RPMI7951 (cell line): ENCODE measurements around the gene PLCH1. TPM values are rescaled to one million over a fixed set of nuclear protein-coding genes. Genes with fewer than 3 reads are reported as not detected.

Experiments
- DNase-seq: peaks from one replicate; pipeline ENCODE4 v3.0.0-alpha.2; 2012; ENCODE audit warnings: low read depth
- total RNA-seq: library from RNA; depleted of rRNA; stranded (reverse); fragments of >200 nt; shearing (Covaris generic); gene quantifications from 2 replicates; pipeline ENCODE4 v1.2.3, GENCODE V29; 2014

PLCH1 gene
- total RNA-seq, 1 experiment from 2014 or later, result 0.60 TPM

- no peak for DNase-seq
Observed at GRCh38 chr3:155746703-155747102, 1.8 kb upstream of the PLCH1 start.

- DNase-seq, result peak; percentile 54
Observed at GRCh38 chr3:155745795-155746550, 1.1 kb upstream of the PLCH1 start.

GRCh38 chr3:155744010-155744625 is 753 bp downstream of the PLCH1 start:
- no peak for DNase-seq

- no peak for DNase-seq
Observed at GRCh38 chr3:155743606-155744005, 1.3 kb downstream of the PLCH1 start.

GRCh38 chr3:155742349-155742965 is 2.4 kb downstream of the PLCH1 start:
- DNase-seq, result no peak

GRCh38 chr3:155741603-155742002 is 3.3 kb downstream of the PLCH1 start:
- DNase-seq, result no peak

- DNase-seq, result no peak
Observed at GRCh38 chr3:155741101-155741500, 3.8 kb downstream of the PLCH1 start.

GRCh38 chr3:155739154-155739553 is 5.7 kb downstream of the PLCH1 start:
- DNase-seq, result peak; percentile 27

GRCh38 chr3:155738580-155739076 is 6.2 kb downstream of the PLCH1 start:
- no peak for DNase-seq

- DNase-seq, result no peak
Observed at GRCh38 chr3:155737844-155738460, 6.9 kb downstream of the PLCH1 start.

- no peak for DNase-seq
Observed at GRCh38 chr3:155736381-155736780, 8.5 kb downstream of the PLCH1 start.

- DNase-seq, result no peak
Observed at GRCh38 chr3:155730843-155731242, 14.0 kb downstream of the PLCH1 start.

GRCh38 chr3:155727836-155728235 is 17.0 kb downstream of the PLCH1 start:
- DNase-seq, result no peak

GRCh38 chr3:155714295-155714718 is 30.6 kb downstream of the PLCH1 start:
- no peak for DNase-seq

- no peak for DNase-seq
Observed at GRCh38 chr3:155712008-155712407, 32.9 kb downstream of the PLCH1 start.

GRCh38 chr3:155704771-155705559 is 39.9 kb downstream of the PLCH1 start:
- DNase-seq, result no peak

GRCh38 chr3:155704061-155704460 is 40.8 kb downstream of the PLCH1 start:
- peak; percentile 26 for DNase-seq

GRCh38 chr3:155702745-155703591 is 41.9 kb downstream of the PLCH1 start:
- DNase-seq, result no peak

GRCh38 chr3:155701882-155702465 is 42.9 kb downstream of the PLCH1 start:
- peak; percentile 57 for DNase-seq

GRCh38 chr3:155697542-155697941 is 47.3 kb downstream of the PLCH1 start:
- DNase-seq, result no peak
